ENCODE results near the gene TRMT11.

Gene TRMT11

GRCh38 chr6:125952764-125953501, 33.4 kb upstream of the TRMT11 start:
- Histone ChIP-seq H3K9me2 (replicated peaks; ENCODE audit: insufficient read depth, low read length) (no peaks in the 10 kb centered on the region), H3K4me1 (ENCODE audit: low read length) (peaks cover 16% of the 10 kb centered on the region), H3K9me3 (replicated peaks; ENCODE audit: insufficient read depth, low read length) (no peaks in the 10 kb centered on the region), H3K27ac (ENCODE audit: low read length) (no peak overlapping the region), H2AFZ (ENCODE audit: low read length) (peak overlapping the region; percentile 66), H4K20me1 (ENCODE audit: insufficient read depth, low read length) (no peaks in the 10 kb centered on the region), H3K4me2 (ENCODE audit: low read depth, low read length) (peak overlapping the region; percentile 90), H3K4me3 (ENCODE audit: low read length) (peak overlapping the region; percentile 62), H3K79me2 (ENCODE audit: low read length) (peaks cover 8% of the 10 kb centered on the region), H3K9ac (ENCODE audit: low read length) (no peak overlapping the region; the same call in 1 of the 2 replicates), H3K36me3 (replicated peaks; ENCODE audit: insufficient read depth, low read length) (no peaks in the 10 kb centered on the region), H3K27me3 (replicated peaks; ENCODE audit: insufficient read depth, low read length) (no peaks in the 10 kb centered on the region), H3F3A (ENCODE audit: insufficient read depth, low read length) (peaks cover 6% of the 10 kb centered on the region; the same call in 1 of the 2 replicates)
- TF ChIP-seq, protein P1, sequence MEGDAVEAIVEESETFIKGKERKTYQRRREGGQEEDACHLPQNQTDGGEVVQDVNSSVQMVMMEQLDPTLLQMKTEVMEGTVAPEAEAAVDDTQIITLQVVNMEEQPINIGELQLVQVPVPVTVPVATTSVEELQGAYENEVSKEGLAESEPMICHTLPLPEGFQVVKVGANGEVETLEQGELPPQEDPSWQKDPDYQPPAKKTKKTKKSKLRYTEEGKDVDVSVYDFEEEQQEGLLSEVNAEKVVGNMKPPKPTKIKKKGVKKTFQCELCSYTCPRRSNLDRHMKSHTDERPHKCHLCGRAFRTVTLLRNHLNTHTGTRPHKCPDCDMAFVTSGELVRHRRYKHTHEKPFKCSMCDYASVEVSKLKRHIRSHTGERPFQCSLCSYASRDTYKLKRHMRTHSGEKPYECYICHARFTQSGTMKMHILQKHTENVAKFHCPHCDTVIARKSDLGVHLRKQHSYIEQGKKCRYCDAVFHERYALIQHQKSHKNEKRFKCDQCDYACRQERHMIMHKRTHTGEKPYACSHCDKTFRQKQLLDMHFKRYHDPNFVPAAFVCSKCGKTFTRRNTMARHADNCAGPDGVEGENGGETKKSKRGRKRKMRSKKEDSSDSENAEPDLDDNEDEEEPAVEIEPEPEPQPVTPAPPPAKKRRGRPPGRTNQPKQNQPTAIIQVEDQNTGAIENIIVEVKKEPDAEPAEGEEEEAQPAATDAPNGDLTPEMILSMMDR (IDR thresholded peaks at IDR 0.05; ENCODE audit: low read length) = peak; percentile 68
- no peak for TF ChIP-seq EZH2 (optimal IDR thresholded peaks at IDR 0.05; ENCODE audit: low read depth, low read length)
- peak; percentile 57 for DNase-seq

GRCh38 chr6:125953502-125953875, 32.9 kb upstream of the TRMT11 start:
- Histone ChIP-seq H3K27me3 (replicated peaks; ENCODE audit: insufficient read depth, low read length) (no peaks in the 10 kb centered on the region), H3K27ac (ENCODE audit: low read length) (no peak overlapping the region), H3K4me1 (ENCODE audit: low read length) (peaks cover 16% of the 10 kb centered on the region), H3K4me3 (ENCODE audit: low read length) (peak overlapping the region; percentile 62), H3K9ac (ENCODE audit: low read length) (no peak overlapping the region; the same call in 1 of the 2 replicates), H3K79me2 (ENCODE audit: low read length) (peaks cover 14% of the 10 kb centered on the region), H3K9me3 (replicated peaks; ENCODE audit: insufficient read depth, low read length) (no peaks in the 10 kb centered on the region), H3K36me3 (replicated peaks; ENCODE audit: insufficient read depth, low read length) (no peaks in the 10 kb centered on the region), H3F3A (ENCODE audit: insufficient read depth, low read length) (peaks cover 6% of the 10 kb centered on the region; the same call in 1 of the 2 replicates), H3K4me2 (ENCODE audit: low read depth, low read length) (peak overlapping the region; percentile 90), H4K20me1 (ENCODE audit: insufficient read depth, low read length) (no peaks in the 10 kb centered on the region), H3K9me2 (replicated peaks; ENCODE audit: insufficient read depth, low read length) (no peaks in the 10 kb centered on the region), H2AFZ (ENCODE audit: low read length) (peak overlapping the region; percentile 66)
- DNase-seq = peak; percentile 90
- TF ChIP-seq, protein P1 (IDR thresholded peaks at IDR 0.05; ENCODE audit: low read length) = peak; percentile 77
- TF ChIP-seq EZH2 (optimal IDR thresholded peaks at IDR 0.05; ENCODE audit: low read depth, low read length) = no peak

DNA sequence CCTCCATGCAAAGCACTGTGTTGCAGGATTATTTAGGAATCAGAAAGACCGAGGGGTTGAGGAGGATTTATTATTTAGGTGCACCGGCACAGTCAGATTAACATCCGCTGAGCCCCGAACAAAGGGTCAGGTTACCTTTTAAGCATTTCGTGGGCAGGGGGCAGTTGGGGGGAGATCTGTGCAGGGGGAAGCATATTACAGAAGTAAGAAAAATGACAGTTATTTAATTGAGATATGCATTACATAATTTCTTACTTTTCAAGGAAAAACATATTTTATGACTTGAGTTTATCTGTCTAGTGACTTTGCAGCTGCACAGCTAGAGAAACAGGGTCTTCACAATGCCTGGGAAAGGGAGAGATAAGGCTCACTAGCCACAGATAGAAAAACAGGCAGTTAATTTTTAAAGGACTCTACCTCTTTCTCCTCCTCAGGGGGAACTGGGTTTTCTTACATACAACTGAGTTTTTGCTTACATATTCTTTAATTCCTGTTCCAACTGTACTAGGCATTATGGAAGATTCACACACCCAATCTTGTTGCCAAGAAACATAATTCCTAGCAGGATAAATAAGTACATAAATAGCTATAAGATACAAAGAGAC, 31.5 kb upstream of the TRMT11 start:
- no peak overlapping the region for H2AFZ ChIP-seq (ENCODE audit: low read length)
- H3K9ac ChIP-seq (ENCODE audit: low read length) = no peak overlapping the region

More for the DNA sequence above, 31.5 kb upstream of the TRMT11 start:
- Histone ChIP-seq H3F3A (ENCODE audit: insufficient read depth, low read length) (peaks cover 6% of the 10 kb centered on the region; the same call in 1 of the 2 replicates), H3K4me1 (ENCODE audit: low read length) (peaks cover 16% of the 10 kb centered on the region), H3K9me3 (replicated peaks; ENCODE audit: insufficient read depth, low read length) (no peaks in the 10 kb centered on the region), H3K4me2 (ENCODE audit: low read depth, low read length) (no peak overlapping the region), H3K27ac (ENCODE audit: low read length) (no peak overlapping the region), H3K36me3 (replicated peaks; ENCODE audit: insufficient read depth, low read length) (no peaks in the 10 kb centered on the region), H3K4me3 (ENCODE audit: low read length) (no peak overlapping the region), H3K27me3 (replicated peaks; ENCODE audit: insufficient read depth, low read length) (no peaks in the 10 kb centered on the region), H3K79me2 (ENCODE audit: low read length) (peaks cover 26% of the 10 kb centered on the region), H3K9me2 (replicated peaks; ENCODE audit: insufficient read depth, low read length) (no peaks in the 10 kb centered on the region), H4K20me1 (ENCODE audit: insufficient read depth, low read length) (no peaks in the 10 kb centered on the region)
- no peak for DNase-seq
- no peak for TF ChIP-seq EZH2phosphoT487 (IDR thresholded peaks at IDR 0.05; ENCODE audit: low read length)
- no peak for TF ChIP-seq EZH2 (optimal IDR thresholded peaks at IDR 0.05; ENCODE audit: low read depth, low read length)
- TF ChIP-seq, protein P1 (IDR thresholded peaks at IDR 0.05; ENCODE audit: low read length) = no peak
